Right lobe of liver (tissue), 4 donors: Measurements from ENCODE around the gene BRINP3.

Source experiments
- POLR2A ChIP-seq: fragments of 450-650 bp; IDR thresholded peaks from one replicate; pipeline ENCODE4 v1.6.1; 2017; ENCODE audit warnings: antibody characterized with exemption, mild to moderate bottlenecking
- TF ChIP-seq, protein P1 (sequence below), 4 donors: fragments of 200-600 bp in 3 of 4; fragments of 450-650 bp in 1 of 4; IDR thresholded peaks; one replicate each; pipeline versions ENCODE4 v1.5.1 to v1.8.0; 2016 to 2022; ENCODE audit warnings: antibody characterized with exemption in 4 of 4, mild to moderate bottlenecking in 2 of 4
- donor health status: DM: no; HTN: no; CAD: no.
- donor health status: DM: no; HTN: no; CAD: no.
- donor health status: DM: no; HTN: yes; CAD: no.

GRCh38 chr1:190474010-190474409, 3.7 kb downstream of the BRINP3 start:
- TF ChIP-seq POLR2A, result no peak
- TF ChIP-seq, protein P1, sequence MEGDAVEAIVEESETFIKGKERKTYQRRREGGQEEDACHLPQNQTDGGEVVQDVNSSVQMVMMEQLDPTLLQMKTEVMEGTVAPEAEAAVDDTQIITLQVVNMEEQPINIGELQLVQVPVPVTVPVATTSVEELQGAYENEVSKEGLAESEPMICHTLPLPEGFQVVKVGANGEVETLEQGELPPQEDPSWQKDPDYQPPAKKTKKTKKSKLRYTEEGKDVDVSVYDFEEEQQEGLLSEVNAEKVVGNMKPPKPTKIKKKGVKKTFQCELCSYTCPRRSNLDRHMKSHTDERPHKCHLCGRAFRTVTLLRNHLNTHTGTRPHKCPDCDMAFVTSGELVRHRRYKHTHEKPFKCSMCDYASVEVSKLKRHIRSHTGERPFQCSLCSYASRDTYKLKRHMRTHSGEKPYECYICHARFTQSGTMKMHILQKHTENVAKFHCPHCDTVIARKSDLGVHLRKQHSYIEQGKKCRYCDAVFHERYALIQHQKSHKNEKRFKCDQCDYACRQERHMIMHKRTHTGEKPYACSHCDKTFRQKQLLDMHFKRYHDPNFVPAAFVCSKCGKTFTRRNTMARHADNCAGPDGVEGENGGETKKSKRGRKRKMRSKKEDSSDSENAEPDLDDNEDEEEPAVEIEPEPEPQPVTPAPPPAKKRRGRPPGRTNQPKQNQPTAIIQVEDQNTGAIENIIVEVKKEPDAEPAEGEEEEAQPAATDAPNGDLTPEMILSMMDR (IDR thresholded peaks at IDR 0.05), result no peak
